ENCODE data around the gene REM2.

DNA sequence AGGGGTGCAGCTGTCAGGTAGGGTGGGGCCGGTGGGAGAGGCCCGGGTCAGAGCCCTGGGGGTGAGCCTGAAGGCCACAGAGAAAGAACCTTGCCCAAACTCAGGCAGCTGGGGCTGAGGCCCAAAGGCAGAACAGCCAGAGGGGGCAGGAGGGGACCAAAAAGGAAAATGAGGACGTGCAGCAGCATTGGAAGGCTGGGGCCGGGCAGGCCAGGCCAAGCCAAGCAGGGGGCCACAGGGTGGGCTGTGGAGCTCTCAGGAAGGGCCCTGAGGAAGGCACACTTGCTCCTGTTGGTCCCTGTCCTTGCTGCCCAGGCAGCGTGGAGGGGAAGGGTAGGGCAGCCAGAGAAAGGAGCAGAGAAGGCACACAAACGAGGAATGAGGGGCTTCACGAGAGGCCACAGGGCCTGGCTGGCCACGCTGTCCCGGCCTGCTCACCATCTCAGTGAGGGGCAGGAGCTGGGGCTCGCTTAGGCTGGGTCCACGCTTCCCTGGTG is 36.2 kb upstream of the REM2 start:
- TF ChIP-seq, protein P1, sequence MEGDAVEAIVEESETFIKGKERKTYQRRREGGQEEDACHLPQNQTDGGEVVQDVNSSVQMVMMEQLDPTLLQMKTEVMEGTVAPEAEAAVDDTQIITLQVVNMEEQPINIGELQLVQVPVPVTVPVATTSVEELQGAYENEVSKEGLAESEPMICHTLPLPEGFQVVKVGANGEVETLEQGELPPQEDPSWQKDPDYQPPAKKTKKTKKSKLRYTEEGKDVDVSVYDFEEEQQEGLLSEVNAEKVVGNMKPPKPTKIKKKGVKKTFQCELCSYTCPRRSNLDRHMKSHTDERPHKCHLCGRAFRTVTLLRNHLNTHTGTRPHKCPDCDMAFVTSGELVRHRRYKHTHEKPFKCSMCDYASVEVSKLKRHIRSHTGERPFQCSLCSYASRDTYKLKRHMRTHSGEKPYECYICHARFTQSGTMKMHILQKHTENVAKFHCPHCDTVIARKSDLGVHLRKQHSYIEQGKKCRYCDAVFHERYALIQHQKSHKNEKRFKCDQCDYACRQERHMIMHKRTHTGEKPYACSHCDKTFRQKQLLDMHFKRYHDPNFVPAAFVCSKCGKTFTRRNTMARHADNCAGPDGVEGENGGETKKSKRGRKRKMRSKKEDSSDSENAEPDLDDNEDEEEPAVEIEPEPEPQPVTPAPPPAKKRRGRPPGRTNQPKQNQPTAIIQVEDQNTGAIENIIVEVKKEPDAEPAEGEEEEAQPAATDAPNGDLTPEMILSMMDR (IDR thresholded peaks at IDR 0.05; ENCODE audit: insufficient read depth, low read length): no peak
- TF ChIP-seq POLR2AphosphoS5 (IDR thresholded peaks at IDR 0.05; ENCODE audit: low read depth) (no peak), GABPA (IDR thresholded peaks at IDR 0.05; ENCODE audit: low read depth) (no peak)
